AG09309 (cell line): Measurements from ENCODE around the gene STOM.

Experiments used
- DNase-seq: peaks from one replicate; pipeline ENCODE4 v3.0.0-alpha.2; 2010; ENCODE audit warnings: low read depth
- H3K4me3 ChIP-seq: 2 replicates; pipeline ENCODE4 v1.5.1; 2011; ENCODE audit warnings: mild to moderate bottlenecking, low read depth, low read length, moderate library complexity; ENCODE audit not compliant: control insufficient read depth
- TF ChIP-seq, protein P1 (sequence below): IDR thresholded peaks from 2 replicates; pipeline ENCODE4 v1.5.1; 2011; ENCODE audit warnings: mild to moderate bottlenecking, low read depth, low read length, inconsistent platforms; ENCODE audit not compliant: insufficient read depth, control insufficient read depth; ENCODE audit errors: missing control alignments

STOM gene

GRCh38 chr9:121308765-121309164, 61.3 kb downstream of the STOM start:
- no peak for DNase-seq
- H3K4me3 ChIP-seq = no peak overlapping the region
- TF ChIP-seq, protein P1, sequence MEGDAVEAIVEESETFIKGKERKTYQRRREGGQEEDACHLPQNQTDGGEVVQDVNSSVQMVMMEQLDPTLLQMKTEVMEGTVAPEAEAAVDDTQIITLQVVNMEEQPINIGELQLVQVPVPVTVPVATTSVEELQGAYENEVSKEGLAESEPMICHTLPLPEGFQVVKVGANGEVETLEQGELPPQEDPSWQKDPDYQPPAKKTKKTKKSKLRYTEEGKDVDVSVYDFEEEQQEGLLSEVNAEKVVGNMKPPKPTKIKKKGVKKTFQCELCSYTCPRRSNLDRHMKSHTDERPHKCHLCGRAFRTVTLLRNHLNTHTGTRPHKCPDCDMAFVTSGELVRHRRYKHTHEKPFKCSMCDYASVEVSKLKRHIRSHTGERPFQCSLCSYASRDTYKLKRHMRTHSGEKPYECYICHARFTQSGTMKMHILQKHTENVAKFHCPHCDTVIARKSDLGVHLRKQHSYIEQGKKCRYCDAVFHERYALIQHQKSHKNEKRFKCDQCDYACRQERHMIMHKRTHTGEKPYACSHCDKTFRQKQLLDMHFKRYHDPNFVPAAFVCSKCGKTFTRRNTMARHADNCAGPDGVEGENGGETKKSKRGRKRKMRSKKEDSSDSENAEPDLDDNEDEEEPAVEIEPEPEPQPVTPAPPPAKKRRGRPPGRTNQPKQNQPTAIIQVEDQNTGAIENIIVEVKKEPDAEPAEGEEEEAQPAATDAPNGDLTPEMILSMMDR = no peak

GRCh38 chr9:121307976-121308375, 62.1 kb downstream of the STOM start:
- H3K4me3 ChIP-seq = no peak overlapping the region
- TF ChIP-seq, protein P1 = no peak
- DNase-seq = no peak

GRCh38 chr9:121305269-121305994, 64.6 kb downstream of the STOM start:
- no peak overlapping the region for H3K4me3 ChIP-seq
- no peak for DNase-seq
- TF ChIP-seq, protein P1 = no peak

- DNase-seq = no peak
- no peak overlapping the region for H3K4me3 ChIP-seq
- TF ChIP-seq, protein P1 = no peak
Observed at GRCh38 chr9:121304707-121305106, 65.3 kb downstream of the STOM start.

GRCh38 chr9:121303456-121304451, 66.3 kb downstream of the STOM start:
- no peak overlapping the region for H3K4me3 ChIP-seq
- TF ChIP-seq, protein P1 = no peak
- DNase-seq = no peak

DNA sequence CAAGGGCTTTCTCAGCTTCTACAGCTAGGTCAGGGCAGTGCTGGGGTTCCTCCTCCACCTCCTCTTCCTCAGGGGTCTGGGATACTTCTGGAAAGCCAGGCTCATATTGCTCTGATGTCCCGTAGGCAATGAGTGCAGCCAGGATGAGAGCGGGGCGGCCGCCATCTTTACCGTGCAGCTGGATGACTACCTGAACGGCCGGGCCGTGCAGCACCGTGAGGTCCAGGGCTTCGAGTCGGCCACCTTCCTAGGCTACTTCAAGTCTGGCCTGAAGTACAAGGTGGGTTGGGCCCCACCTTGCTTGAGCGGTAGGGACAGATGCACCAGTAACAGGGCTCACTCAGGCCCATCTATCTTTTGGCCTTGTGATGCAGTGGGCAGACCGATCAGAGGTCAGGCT, 67.3 kb downstream of the STOM start:
- TF ChIP-seq, protein P1 = no peak
- no peak overlapping the region for H3K4me3 ChIP-seq

More for the DNA sequence above, 67.3 kb downstream of the STOM start:
- no peak for DNase-seq
